Measurements from ENCODE around the gene CCDC71.

The CCDC71 gene

GRCh38 chr3:49181351-49181750, 15.2 kb upstream of the CCDC71 start:
- Histone ChIP-seq H3K4me3 (ENCODE audit: low read depth, low read length) (no peak overlapping the region), H3K36me3 (ENCODE audit: control insufficient read depth, insufficient read depth, low read length) (no peaks in the 10 kb centered on the region), H3K27ac (ENCODE audit: low read depth, low read length) (no peak overlapping the region), H3K9ac (ENCODE audit: low read depth, low read length) (no peak overlapping the region), H3K9me3 (ENCODE audit: control insufficient read depth, insufficient read depth, low read length) (0 out of 2 replicates have a peak, but pooled peaks cover 2% of the 10 kb centered on the region), H3K27me3 (ENCODE audit: control insufficient read depth, insufficient read depth, low read length) (no peaks in the 10 kb centered on the region), H3K4me1 (ENCODE audit: control insufficient read depth, insufficient read depth, low read length) (no peaks in the 10 kb centered on the region)

GRCh38 chr3:49180116-49180515, 14.0 kb upstream of the CCDC71 start:
- 0 out of 2 replicates have a peak, but pooled peaks cover 2% of the 10 kb centered on the region for H3K9me3 ChIP-seq (ENCODE audit: control insufficient read depth, insufficient read depth, low read length)
- no peak overlapping the region for H3K27ac ChIP-seq (ENCODE audit: low read depth, low read length)
- H3K4me3 ChIP-seq (ENCODE audit: low read depth, low read length) = no peak overlapping the region
- no peak overlapping the region for H3K9ac ChIP-seq (ENCODE audit: low read depth, low read length)
- H3K36me3 ChIP-seq (ENCODE audit: control insufficient read depth, insufficient read depth, low read length) = no peaks in the 10 kb centered on the region; the same call in 1 of the 2 replicates
- no peaks in the 10 kb centered on the region for H3K4me1 ChIP-seq (ENCODE audit: control insufficient read depth, insufficient read depth, low read length)
- H3K27me3 ChIP-seq (ENCODE audit: control insufficient read depth, insufficient read depth, low read length) = no peaks in the 10 kb centered on the region

- H3K4me3 ChIP-seq (ENCODE audit: low read depth, low read length) = no peak overlapping the region
- no peaks in the 10 kb centered on the region; the same call in 1 of the 2 replicates for H3K36me3 ChIP-seq (ENCODE audit: control insufficient read depth, insufficient read depth, low read length)
- no peaks in the 10 kb centered on the region for H3K27me3 ChIP-seq (ENCODE audit: control insufficient read depth, insufficient read depth, low read length)
- peaks cover 7% of the 10 kb centered on the region; the same call in 1 of the 2 replicates for H3K4me1 ChIP-seq (ENCODE audit: control insufficient read depth, insufficient read depth, low read length)
- no peak overlapping the region for H3K27ac ChIP-seq (ENCODE audit: low read depth, low read length)
- no peak overlapping the region for H3K9ac ChIP-seq (ENCODE audit: low read depth, low read length)
- H3K9me3 ChIP-seq (ENCODE audit: control insufficient read depth, insufficient read depth, low read length) = no peaks in the 10 kb centered on the region
These were observed 10.9 kb upstream of the CCDC71 start for GRCh38 chr3:49177073-49177472.

DNA sequence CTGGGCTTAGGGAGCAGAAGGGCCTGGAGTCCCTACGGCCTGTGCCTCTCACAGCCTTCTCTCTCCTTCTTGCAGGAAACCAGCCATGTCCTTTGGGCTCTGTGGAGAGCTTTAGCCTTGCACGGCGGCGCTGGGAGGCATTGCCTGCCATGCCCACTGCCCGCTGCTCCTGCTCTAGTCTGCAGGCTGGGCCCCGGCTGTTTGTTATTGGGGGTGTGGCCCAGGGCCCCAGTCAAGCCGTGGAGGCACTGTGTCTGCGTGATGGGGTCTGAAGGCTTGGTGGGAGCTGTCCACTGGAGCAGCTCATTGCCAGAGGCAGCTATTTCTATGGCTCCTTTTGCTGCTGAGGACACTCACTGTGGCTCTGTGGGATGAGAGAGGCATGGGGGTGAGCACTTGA, 9.4 kb upstream of the CCDC71 start:
- Histone ChIP-seq H3K9me3 (ENCODE audit: control insufficient read depth, insufficient read depth, low read length) (no peaks in the 10 kb centered on the region), H3K27ac (ENCODE audit: low read depth, low read length) (no peak overlapping the region), H3K4me3 (ENCODE audit: low read depth, low read length) (no peak overlapping the region), H3K4me1 (ENCODE audit: control insufficient read depth, insufficient read depth, low read length) (peaks cover 8% of the 10 kb centered on the region; the same call in 1 of the 2 replicates), H3K9ac (ENCODE audit: low read depth, low read length) (no peak overlapping the region), H3K27me3 (ENCODE audit: control insufficient read depth, insufficient read depth, low read length) (no peaks in the 10 kb centered on the region; the same call in 1 of the 2 replicates), H3K36me3 (ENCODE audit: control insufficient read depth, insufficient read depth, low read length) (no peaks in the 10 kb centered on the region; the same call in 1 of the 2 replicates)

DNA sequence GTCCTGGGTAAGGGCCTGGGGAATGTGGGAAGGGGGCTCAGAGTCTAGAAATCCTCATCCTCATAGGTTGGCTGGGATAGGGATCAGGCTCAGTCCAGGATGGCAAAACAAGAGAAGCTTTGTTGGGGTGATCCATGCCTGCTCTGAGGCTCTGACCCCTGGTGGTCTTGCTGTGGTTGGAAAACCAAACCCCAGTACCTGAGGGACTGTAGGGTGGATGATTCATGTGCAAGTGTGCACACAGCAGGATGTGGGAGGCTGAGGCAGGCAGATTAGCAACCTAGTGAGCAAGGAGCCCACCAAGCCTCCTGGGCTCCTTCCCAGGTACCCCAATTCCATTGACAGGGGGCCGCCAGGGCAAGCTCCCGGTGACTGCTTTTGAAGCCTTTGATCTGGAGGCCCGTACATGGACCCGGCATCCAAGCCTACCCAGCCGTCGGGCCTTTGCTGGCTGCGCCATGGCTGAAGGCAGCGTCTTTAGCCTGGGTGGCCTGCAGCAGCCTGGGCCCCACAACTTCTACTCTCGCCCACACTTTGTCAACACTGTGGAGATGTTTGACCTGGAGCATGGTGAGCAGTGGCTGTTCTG, 8.4 kb upstream of the CCDC71 start:
- no peaks in the 10 kb centered on the region; the same call in 1 of the 2 replicates for H3K36me3 ChIP-seq (ENCODE audit: control insufficient read depth, insufficient read depth, low read length)
- no peak overlapping the region for H3K4me3 ChIP-seq (ENCODE audit: low read depth, low read length)

DNA sequence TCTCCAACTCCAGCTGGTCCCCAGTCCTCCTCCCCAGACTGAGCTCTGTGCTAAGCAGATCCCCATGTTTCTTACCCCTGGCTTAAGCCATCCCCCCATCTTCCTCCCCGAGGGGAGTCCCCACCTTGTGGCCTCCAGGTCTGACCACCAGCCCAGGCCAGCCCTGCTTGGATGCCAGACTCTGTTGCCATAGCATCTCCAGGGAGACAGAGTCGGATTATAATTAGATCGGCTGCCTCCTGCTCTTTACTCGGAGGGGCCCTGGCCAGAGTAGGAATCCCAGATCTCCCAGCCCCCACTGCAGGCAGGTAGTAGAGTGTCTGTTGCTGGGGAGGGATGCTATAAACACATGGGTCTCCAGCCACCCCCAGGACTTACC, 7.7 kb upstream of the CCDC71 start:
- Histone ChIP-seq H3K4me3 (ENCODE audit: low read depth, low read length) (no peak overlapping the region), H3K9me3 (ENCODE audit: control insufficient read depth, insufficient read depth, low read length) (no peaks in the 10 kb centered on the region), H3K36me3 (ENCODE audit: control insufficient read depth, insufficient read depth, low read length) (no peaks in the 10 kb centered on the region; the same call in 1 of the 2 replicates), H3K9ac (ENCODE audit: low read depth, low read length) (no peak overlapping the region), H3K27me3 (ENCODE audit: control insufficient read depth, insufficient read depth, low read length) (no peaks in the 10 kb centered on the region; the same call in 1 of the 2 replicates), H3K27ac (ENCODE audit: low read depth, low read length) (peak overlapping the region; percentile 65), H3K4me1 (ENCODE audit: control insufficient read depth, insufficient read depth, low read length) (peaks cover 8% of the 10 kb centered on the region; the same call in 1 of the 2 replicates)

More for the DNA sequence above, 8.4 kb upstream of the CCDC71 start:
- Histone ChIP-seq H3K27me3 (ENCODE audit: control insufficient read depth, insufficient read depth, low read length) (no peaks in the 10 kb centered on the region; the same call in 1 of the 2 replicates), H3K9ac (ENCODE audit: low read depth, low read length) (no peak overlapping the region), H3K9me3 (ENCODE audit: control insufficient read depth, insufficient read depth, low read length) (no peaks in the 10 kb centered on the region), H3K4me1 (ENCODE audit: control insufficient read depth, insufficient read depth, low read length) (peaks cover 8% of the 10 kb centered on the region; the same call in 1 of the 2 replicates), H3K27ac (ENCODE audit: low read depth, low read length) (peak overlapping the region; percentile 24)

GRCh38 chr3:49173116-49173791, 7.1 kb upstream of the CCDC71 start:
- peaks cover 8% of the 10 kb centered on the region; the same call in 1 of the 2 replicates for H3K4me1 ChIP-seq (ENCODE audit: control insufficient read depth, insufficient read depth, low read length)
- H3K27me3 ChIP-seq (ENCODE audit: control insufficient read depth, insufficient read depth, low read length) = no peaks in the 10 kb centered on the region; the same call in 1 of the 2 replicates
- no peak overlapping the region; the same call in 1 of the 2 replicates for H3K9ac ChIP-seq (ENCODE audit: low read depth, low read length)
- no peaks in the 10 kb centered on the region for H3K9me3 ChIP-seq (ENCODE audit: control insufficient read depth, insufficient read depth, low read length)
- no peaks in the 10 kb centered on the region; the same call in 1 of the 2 replicates for H3K36me3 ChIP-seq (ENCODE audit: control insufficient read depth, insufficient read depth, low read length)
- H3K27ac ChIP-seq (ENCODE audit: low read depth, low read length) = peak overlapping the region; percentile 65
- H3K4me3 ChIP-seq (ENCODE audit: low read depth, low read length) = no peak overlapping the region

- Histone ChIP-seq H3K9me3 (ENCODE audit: control insufficient read depth, insufficient read depth, low read length) (no peaks in the 10 kb centered on the region), H3K9ac (ENCODE audit: low read depth, low read length) (no peak overlapping the region; the same call in 1 of the 2 replicates), H3K4me1 (ENCODE audit: control insufficient read depth, insufficient read depth, low read length) (peaks cover 8% of the 10 kb centered on the region; the same call in 1 of the 2 replicates), H3K36me3 (ENCODE audit: control insufficient read depth, insufficient read depth, low read length) (no peaks in the 10 kb centered on the region; the same call in 1 of the 2 replicates), H3K4me3 (ENCODE audit: low read depth, low read length) (no peak overlapping the region), H3K27me3 (ENCODE audit: control insufficient read depth, insufficient read depth, low read length) (no peaks in the 10 kb centered on the region; the same call in 1 of the 2 replicates), H3K27ac (ENCODE audit: low read depth, low read length) (no peak overlapping the region)
These were observed 6.5 kb upstream of the CCDC71 start for GRCh38 chr3:49172551-49173041.

- Histone ChIP-seq H3K27me3 (ENCODE audit: control insufficient read depth, insufficient read depth, low read length) (no peaks in the 10 kb centered on the region; the same call in 1 of the 2 replicates), H3K9me3 (ENCODE audit: control insufficient read depth, insufficient read depth, low read length) (no peaks in the 10 kb centered on the region), H3K4me1 (ENCODE audit: control insufficient read depth, insufficient read depth, low read length) (peaks cover 8% of the 10 kb centered on the region; the same call in 1 of the 2 replicates), H3K9ac (ENCODE audit: low read depth, low read length) (peak overlapping the region; percentile 66; the same call in 1 of the 2 replicates), H3K27ac (ENCODE audit: low read depth, low read length) (no peak overlapping the region), H3K36me3 (ENCODE audit: control insufficient read depth, insufficient read depth, low read length) (no peaks in the 10 kb centered on the region; the same call in 1 of the 2 replicates), H3K4me3 (ENCODE audit: low read depth, low read length) (peak overlapping the region; percentile 88)
These were observed 5.8 kb upstream of the CCDC71 start for GRCh38 chr3:49171775-49172500.

DNA sequence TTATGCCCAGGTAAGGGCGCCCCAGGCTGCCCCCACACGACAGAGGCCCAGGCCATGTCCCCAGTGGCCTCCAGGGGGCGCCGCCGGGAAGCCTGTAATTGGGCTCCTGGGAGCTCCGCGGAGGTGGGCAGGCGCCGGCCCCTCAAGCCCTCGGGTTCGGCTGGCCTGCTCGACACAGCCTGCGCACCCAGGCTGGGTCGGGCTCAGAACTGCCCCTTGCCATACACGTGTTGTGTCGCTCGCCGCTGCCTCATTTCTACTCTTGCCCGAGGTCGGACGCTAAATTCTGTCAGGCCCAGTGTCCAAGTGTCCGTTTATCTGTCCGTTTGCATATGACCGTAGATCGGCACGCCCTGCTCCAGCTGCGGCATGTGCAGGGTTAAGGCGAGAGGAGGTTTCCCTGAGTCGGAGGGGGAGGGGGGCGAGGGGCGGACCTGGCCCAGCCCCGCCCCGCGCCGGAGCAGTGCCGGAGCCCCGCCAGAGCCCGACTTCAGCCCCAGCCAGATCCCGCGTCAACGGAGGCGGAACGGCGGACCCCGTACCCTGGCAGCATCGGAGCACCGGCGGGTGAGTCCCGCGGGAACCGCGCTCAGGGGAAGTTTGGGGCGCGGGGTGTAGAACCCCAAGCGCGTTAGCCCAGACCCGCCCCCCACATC, 5.1 kb upstream of the CCDC71 start, which contains the start of gene KLHDC8B:
Gene KLHDC8B (plus strand): TSS at position 480 of the 656 bp plus-strand sequence. CDS start 1,172 bp downstream, outside the sequence.
- peak within 1 kb of the TSS; percentile 70 for H3K9ac ChIP-seq (ENCODE audit: low read depth, low read length)
- H3K4me1 ChIP-seq (ENCODE audit: control insufficient read depth, insufficient read depth, low read length) = peaks cover 14% of the 10 kb centered on the region
- peak within 1 kb of the TSS; percentile 88 for H3K4me3 ChIP-seq (ENCODE audit: low read depth, low read length)
- H3K27me3 ChIP-seq (ENCODE audit: control insufficient read depth, insufficient read depth, low read length) = no peaks in the 10 kb centered on the region; the same call in 1 of the 2 replicates
- no peaks in the 10 kb centered on the region; the same call in 1 of the 2 replicates for H3K36me3 ChIP-seq (ENCODE audit: control insufficient read depth, insufficient read depth, low read length)
- H3K9me3 ChIP-seq (ENCODE audit: control insufficient read depth, insufficient read depth, low read length) = no peaks in the 10 kb centered on the region
- peak within 1 kb of the TSS; percentile 69 for H3K27ac ChIP-seq (ENCODE audit: low read depth, low read length)

Measured in HUES48 (cell line).